Measurements from ENCODE around the gene DAGLB. TPM values are rescaled to one million over a fixed set of nuclear protein-coding genes. Genes with fewer than 3 reads are reported as not detected.

DAGLB gene
- total RNA-seq, 1 experiment from 2014 or later, result 23.4 TPM

DNA sequence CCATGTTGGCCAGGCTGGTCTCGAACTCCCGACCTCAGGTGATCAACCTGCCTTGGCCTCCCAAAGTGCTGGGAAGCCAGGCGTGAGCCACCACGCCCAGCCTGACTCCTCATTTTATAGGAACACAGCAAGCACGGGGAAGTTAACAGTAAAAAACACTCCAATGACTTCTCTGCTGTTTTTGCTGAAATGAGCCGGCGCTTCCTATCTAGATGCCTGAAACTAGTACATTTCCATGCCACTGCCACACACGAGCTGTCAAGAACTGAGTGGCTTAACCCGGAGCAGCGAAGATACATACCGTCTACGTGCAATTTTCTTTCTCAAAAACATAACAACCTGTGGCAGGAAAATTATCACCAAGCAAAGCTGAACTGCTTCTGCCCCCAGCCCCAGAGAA is 16.8 kb downstream of the DAGLB start:
- peaks cover 81% of the 10 kb centered on the region for H3K36me3 ChIP-seq

DNA sequence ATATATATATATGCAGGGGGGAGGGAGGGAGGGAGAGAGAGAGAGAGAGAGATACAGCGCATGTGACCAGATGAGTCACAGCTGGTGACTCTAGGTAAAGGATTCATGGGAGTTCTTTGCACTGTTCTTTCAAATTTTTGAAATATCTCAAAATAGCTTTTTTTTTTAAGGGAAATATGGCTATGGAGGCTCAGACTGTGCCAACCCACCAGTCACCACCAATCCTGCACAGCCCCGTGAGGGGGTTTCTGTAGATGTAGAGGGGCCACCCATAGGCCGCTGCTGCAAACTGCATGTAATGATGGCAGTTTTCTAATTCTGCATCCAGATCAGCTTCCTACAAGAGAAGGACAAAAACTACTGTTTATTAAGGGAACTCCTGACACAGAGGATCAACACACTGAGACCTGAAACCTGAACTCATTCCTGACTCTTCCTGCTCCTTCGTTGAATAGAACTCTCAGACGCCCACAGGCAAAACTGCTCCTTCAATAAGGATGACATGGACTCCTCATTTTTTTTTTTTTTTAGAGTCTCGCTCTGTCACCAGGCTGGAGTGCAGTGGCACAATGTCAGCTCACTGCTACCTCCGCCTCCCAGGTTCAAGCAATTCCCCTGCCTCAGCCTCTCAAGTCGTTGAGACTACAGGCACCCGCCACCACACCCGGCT is 17.3 kb downstream of the DAGLB start:
- Histone ChIP-seq H3K36me3 (peaks cover 83% of the 10 kb centered on the region), H3K27ac (no peak overlapping the region), H3K4me1 (replicated peaks) (no peaks in the 10 kb centered on the region), H3K27me3 (replicated peaks) (no peaks in the 10 kb centered on the region), H3K9me3 (replicated peaks) (no peaks in the 10 kb centered on the region), H3K4me3 (no peak overlapping the region)
- DNase-seq (ENCODE audit: low read depth in 1 of 2, low spot score in 2 of 2), result no peak

More for the DNA sequence above, 16.8 kb downstream of the DAGLB start:
- H3K27me3 ChIP-seq (replicated peaks), result no peaks in the 10 kb centered on the region
- H3K4me3 ChIP-seq, result no peak overlapping the region
- H3K27ac ChIP-seq, result no peak overlapping the region
- H3K4me1 ChIP-seq (replicated peaks), result peaks cover 2% of the 10 kb centered on the region; the same call in 1 of the 2 replicates
- no peak for DNase-seq (ENCODE audit: low read depth in 1 of 2, low spot score in 2 of 2)
- H3K9me3 ChIP-seq (replicated peaks), result no peaks in the 10 kb centered on the region

DNA sequence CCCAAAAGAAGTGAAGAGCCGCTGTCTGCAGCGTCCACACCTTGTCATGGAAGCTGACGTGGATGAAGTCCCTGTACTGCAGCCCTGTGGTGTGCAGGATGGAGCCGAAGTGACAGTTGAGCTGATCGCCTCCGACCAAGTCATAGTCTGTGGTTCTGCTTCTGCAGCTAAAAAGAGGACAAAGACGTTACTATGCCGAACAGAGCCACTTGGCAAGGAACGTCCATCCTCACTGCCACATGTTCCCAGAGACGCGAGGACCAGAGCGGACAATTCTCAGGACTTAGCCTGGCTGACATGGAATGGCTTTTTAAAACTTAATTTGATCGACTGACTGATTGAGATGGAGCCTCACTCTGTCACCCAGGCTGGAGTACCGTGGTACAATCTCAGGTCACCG is 21.8 kb downstream of the DAGLB start:
- H3K27me3 ChIP-seq (replicated peaks), result no peaks in the 10 kb centered on the region
- H3K4me3 ChIP-seq, result no peak overlapping the region

DNA sequence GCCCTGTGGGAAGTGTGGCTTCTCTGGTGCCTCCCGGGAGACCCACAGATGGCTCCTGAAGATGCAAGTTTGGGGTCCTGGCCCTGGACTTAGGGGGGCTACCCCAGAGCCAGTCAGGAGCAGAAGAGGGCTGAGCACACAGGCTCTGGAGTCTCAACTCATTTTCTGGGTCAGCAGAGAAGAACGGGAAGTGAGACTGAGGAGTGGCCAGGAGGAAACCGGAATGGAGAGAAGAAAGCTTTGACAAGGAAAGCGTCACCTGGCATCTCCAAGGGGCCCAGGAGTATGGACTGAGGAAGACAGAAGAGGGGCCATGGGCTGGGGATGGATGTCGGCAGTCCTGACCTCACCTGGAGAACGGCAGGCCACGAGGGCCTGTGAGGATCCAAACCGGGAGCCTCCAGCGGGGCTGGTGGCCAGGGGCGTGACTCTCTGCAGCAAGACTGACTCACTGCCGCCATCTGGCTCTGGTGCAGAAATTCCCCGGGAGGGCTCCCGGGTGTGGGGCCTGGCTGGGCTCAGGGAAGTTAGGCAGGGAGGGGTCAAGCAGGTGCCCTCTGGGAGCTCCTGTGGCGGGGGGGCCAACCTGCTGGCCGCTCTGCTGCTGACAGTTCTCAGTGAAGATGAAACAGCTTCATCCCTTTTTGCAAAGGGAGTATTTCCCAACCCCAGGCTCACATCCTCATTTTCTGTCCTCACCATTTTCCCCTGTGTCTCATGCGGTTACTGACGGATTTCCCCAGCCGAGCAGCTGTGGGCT is 23.6 kb downstream of the DAGLB start:
- Histone ChIP-seq H3K27ac (no peak overlapping the region), H3K36me3 (peaks cover 86% of the 10 kb centered on the region), H3K4me3 (no peak overlapping the region), H3K27me3 (replicated peaks) (no peaks in the 10 kb centered on the region), H3K9me3 (replicated peaks) (no peaks in the 10 kb centered on the region), H3K4me1 (replicated peaks) (no peaks in the 10 kb centered on the region)
- DNase-seq (ENCODE audit: low read depth in 1 of 2, low spot score in 2 of 2), result no peak

More for the DNA sequence above, 21.8 kb downstream of the DAGLB start:
- peaks cover 79% of the 10 kb centered on the region for H3K36me3 ChIP-seq
- no peaks in the 10 kb centered on the region for H3K9me3 ChIP-seq (replicated peaks)
- no peaks in the 10 kb centered on the region for H3K4me1 ChIP-seq (replicated peaks)
- no peak for DNase-seq (ENCODE audit: low read depth in 1 of 2, low spot score in 2 of 2)
- no peak overlapping the region for H3K27ac ChIP-seq

DNA sequence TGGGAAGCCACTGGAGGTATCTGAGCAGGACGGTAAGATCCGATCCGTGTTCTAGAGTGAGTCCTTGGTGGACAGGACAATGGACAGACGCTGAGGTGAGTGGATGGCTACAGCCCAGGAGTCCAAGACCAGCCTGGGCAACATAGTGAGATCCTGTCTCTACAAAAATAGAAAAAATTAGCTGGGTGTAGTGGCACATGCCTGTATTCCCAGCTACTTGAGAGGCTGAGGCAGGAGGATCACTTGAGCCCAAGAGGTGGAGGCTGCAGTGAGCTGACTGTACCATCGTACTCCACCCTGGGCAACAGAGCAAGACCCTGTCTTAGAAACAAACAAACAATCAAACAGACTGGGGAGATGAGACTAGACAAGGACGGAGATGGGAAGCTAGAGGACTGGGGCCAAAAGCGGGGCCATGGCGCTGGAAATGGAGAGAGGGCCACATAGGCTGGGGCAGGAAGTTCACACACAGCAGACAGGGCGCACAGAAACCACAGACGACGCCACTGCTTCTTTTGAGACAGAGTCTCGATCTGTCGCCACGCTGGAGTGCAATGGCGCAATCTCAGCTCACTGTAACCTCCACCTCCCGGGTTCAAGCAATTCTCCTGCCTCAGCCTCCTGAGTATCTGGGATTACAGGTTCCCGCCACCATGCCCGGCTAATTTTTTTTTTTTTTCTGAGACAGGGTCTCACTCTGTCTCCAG is 24.7 kb downstream of the DAGLB start:
- peaks cover 80% of the 10 kb centered on the region for H3K36me3 ChIP-seq
- no peaks in the 10 kb centered on the region for H3K9me3 ChIP-seq (replicated peaks)
- H3K27ac ChIP-seq, result no peak overlapping the region
- no peaks in the 10 kb centered on the region for H3K27me3 ChIP-seq (replicated peaks)
- H3K4me3 ChIP-seq, result no peak overlapping the region
- no peaks in the 10 kb centered on the region for H3K4me1 ChIP-seq (replicated peaks)
- no peak for DNase-seq (ENCODE audit: low read depth in 1 of 2, low spot score in 2 of 2)

DNA sequence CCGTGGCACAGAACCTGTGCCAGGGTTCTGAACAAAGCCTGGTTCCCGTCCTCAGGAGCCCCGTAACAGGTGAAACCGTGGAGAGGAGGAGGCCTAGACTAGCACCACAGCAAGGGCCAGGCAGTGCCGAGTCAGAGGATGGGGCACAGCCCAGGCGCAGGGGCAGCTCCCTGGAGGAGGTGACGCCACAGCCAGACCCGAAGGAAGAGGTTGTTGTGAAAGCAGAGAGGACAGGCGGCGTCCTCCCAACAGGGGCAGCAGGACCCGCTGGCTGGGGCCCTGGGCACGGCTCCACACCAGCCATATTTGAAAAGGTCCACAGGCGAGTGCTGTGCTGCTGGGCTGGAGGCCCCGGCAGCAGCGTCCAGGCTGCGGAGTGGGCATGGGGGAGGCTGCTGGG is 25.7 kb downstream of the DAGLB start:
- H3K27ac ChIP-seq, result no peak overlapping the region
- H3K9me3 ChIP-seq (replicated peaks), result no peaks in the 10 kb centered on the region
- DNase-seq (ENCODE audit: low read depth in 1 of 2, low spot score in 2 of 2), result no peak
- H3K36me3 ChIP-seq, result peaks cover 81% of the 10 kb centered on the region
- no peaks in the 10 kb centered on the region for H3K4me1 ChIP-seq (replicated peaks)
- no peaks in the 10 kb centered on the region for H3K27me3 ChIP-seq (replicated peaks)
- H3K4me3 ChIP-seq, result no peak overlapping the region

DNA sequence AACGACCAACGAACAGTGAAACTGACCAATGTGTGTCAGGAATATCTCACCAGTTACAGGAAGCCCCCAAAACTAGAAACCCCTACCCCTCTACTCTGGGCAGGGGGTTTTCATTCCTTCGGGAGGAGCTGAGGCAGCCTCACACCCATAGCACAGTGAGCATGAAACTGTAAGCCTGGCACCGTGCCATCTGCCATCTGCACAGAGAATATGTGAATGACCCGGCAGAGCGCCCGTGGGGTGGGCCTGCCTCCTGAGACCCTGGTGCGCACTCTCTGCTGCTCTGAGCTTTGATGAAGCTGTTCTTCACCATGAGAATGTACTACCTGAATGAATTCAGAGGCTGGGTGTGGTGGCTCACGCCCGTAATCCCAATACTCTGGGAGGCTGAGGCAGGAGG is 27.1 kb downstream of the DAGLB start:
- Histone ChIP-seq H3K4me3 (no peak overlapping the region), H3K9me3 (replicated peaks) (no peaks in the 10 kb centered on the region), H3K36me3 (peaks cover 83% of the 10 kb centered on the region), H3K4me1 (replicated peaks) (no peaks in the 10 kb centered on the region), H3K27me3 (replicated peaks) (no peaks in the 10 kb centered on the region), H3K27ac (no peak overlapping the region)
- DNase-seq (ENCODE audit: low read depth in 1 of 2, low spot score in 2 of 2), result no peak

DNA sequence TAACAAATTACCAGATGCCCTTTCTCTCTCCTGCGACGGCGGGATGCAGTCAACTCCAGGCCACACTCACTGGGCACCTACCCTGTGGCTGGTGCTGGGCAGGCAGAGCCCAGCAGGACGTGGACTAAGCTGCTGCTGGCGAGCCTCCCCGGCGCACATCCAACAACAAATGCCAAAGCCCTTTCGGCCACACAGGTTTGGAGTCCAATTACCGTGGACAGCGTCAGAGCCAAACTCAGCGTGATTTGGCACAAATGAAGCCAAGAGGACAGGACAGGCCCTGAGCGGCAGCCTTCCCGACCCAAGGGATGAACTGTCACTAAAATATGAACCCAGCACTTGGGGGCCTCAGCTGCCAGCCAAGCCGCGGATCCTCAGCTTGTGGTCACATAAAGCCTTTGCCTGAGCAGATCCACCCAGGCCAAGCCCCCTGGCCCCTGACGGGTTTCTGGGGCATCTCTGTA is 28.4 kb downstream of the DAGLB start:
- no peak for DNase-seq (ENCODE audit: low read depth in 1 of 2, low spot score in 2 of 2)
- Histone ChIP-seq H3K27ac (no peak overlapping the region), H3K36me3 (peaks cover 81% of the 10 kb centered on the region)

DNA sequence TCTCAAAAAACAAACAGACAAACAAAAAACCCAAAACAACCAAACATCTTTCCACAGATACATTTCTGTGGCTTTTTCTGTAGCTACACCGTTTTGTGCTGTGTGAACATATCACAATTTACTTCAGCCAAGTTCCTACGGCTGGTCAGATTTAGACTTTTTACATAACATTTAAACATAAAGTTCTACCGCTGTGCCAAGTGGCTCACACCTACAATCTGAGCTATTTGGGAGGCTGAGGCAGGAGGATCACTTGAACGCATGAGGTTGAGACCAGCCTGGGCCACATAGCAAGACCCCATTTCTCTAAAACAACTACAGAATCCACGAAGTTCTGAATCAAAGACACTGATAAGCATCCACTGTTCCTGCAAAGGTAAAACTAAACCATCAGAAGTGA is 30.3 kb downstream of the DAGLB start:
- no peaks in the 10 kb centered on the region for H3K27me3 ChIP-seq (replicated peaks)
- no peaks in the 10 kb centered on the region for H3K9me3 ChIP-seq (replicated peaks)
- no peaks in the 10 kb centered on the region for H3K4me1 ChIP-seq (replicated peaks)
- DNase-seq (ENCODE audit: low read depth in 1 of 2, low spot score in 2 of 2), result no peak
- no peak overlapping the region for H3K4me3 ChIP-seq
- H3K27ac ChIP-seq, result no peak overlapping the region
- H3K36me3 ChIP-seq, result peaks cover 82% of the 10 kb centered on the region

More for the DNA sequence above, 28.4 kb downstream of the DAGLB start:
- no peaks in the 10 kb centered on the region for H3K9me3 ChIP-seq (replicated peaks)
- H3K27me3 ChIP-seq (replicated peaks), result no peaks in the 10 kb centered on the region
- H3K4me1 ChIP-seq (replicated peaks), result no peaks in the 10 kb centered on the region
- no peak overlapping the region for H3K4me3 ChIP-seq

DNA sequence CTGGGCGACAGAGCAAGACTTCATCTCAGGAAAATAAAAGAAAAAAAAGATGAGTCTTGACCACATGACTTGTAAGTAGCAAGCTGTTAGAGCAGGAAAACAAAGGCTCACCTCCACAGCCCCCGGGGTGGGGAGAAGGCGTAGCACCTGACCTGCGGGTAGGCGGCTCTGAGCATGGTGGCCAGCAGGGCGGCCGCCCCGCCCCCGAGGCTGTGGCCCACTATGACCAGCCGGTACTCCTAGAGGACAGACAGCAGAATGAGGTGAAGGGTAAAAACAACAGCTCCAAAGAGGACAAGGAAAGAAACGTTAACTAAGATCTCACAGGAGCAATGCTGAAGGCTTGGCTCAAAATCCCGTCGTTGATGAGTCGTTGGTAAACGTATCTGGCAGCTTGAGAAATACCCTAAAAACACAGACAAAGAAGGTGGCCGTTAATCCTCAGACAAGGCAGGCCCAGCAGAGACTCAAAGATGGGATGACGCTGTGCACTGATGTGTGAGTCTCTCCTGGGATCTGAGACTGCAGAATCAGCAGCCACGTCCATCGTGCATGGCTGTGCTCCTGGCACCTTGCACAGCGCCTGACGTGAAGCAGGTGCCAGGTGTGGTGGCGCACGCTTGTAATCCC is 31.1 kb downstream of the DAGLB start:
- no peak overlapping the region for H3K4me3 ChIP-seq
- peaks cover 82% of the 10 kb centered on the region for H3K36me3 ChIP-seq
- no peak overlapping the region for H3K27ac ChIP-seq
- no peaks in the 10 kb centered on the region for H3K27me3 ChIP-seq (replicated peaks)
- no peaks in the 10 kb centered on the region for H3K4me1 ChIP-seq (replicated peaks)
- no peaks in the 10 kb centered on the region for H3K9me3 ChIP-seq (replicated peaks)
- no peak for DNase-seq (ENCODE audit: low read depth in 1 of 2, low spot score in 2 of 2)

DNA sequence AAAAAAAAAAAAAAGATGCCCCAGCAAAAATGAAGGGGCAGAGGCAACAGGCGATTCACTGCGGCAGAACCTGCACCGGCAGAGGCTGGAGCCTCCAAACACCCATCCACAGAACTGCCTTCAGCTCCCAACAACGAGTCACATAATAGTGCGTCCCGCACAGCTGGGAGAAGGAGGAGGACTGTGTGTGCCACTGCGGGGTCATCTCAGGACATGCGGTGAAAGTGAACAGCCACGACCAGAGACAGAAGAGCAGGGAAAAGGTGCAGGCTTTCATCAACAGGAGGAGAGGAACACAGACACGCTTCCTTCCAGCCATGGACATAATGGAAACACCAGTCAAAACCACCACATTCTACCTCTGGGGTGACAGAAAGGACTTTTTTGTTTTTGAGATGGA is 34.1 kb downstream of the DAGLB start:
- Histone ChIP-seq H3K36me3 (peaks cover 90% of the 10 kb centered on the region), H3K27ac (no peak overlapping the region), H3K27me3 (replicated peaks) (no peaks in the 10 kb centered on the region), H3K4me1 (replicated peaks) (no peaks in the 10 kb centered on the region), H3K4me3 (no peak overlapping the region), H3K9me3 (replicated peaks) (no peaks in the 10 kb centered on the region; the same call in 1 of the 2 replicates)
- no peak for DNase-seq (ENCODE audit: low read depth in 1 of 2, low spot score in 2 of 2)

DNA sequence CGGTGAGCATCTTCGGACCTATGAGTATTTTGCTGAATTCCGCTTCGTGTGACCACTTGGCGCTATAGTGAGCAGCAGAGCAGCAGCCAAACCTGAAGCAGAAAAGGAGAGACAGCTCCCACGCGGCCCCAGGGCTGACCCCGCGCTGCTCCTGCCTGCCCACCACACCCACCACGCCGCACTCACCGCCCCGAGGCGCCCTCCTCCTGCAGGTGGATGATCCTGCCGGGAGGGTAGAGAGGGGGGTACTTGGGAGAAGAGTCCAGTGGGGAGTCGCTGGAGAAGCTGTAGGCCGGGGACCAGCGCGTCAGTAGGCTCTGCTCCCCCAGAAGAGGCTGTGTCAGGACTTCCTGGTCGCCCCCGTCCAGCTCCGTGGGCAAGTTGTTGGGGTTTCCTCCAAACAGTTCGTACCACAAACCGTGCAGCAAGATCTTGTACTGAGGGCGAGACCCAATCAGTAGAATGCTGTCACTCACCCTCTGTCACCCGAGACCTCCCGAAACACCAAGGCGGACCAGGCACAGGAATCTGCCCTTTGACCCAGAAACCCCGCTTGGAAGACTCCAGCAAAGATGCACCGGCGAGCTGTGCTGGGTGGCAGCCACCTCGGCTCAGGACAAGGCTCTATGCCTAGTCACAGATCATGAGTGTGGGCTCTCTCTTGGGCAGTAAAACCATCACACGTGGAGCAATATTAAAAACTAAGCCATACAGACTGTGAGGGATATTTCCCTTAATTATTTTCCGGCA is 37.6 kb downstream of the DAGLB start:
- Histone ChIP-seq H3K27ac (no peak overlapping the region), H3K4me1 (replicated peaks) (no peaks in the 10 kb centered on the region), H3K36me3 (peaks cover 94% of the 10 kb centered on the region), H3K4me3 (no peak overlapping the region), H3K9me3 (replicated peaks) (no peaks in the 10 kb centered on the region; the same call in 1 of the 2 replicates), H3K27me3 (replicated peaks) (no peaks in the 10 kb centered on the region)
- no peak for DNase-seq (ENCODE audit: low read depth in 1 of 2, low spot score in 2 of 2)

DNA sequence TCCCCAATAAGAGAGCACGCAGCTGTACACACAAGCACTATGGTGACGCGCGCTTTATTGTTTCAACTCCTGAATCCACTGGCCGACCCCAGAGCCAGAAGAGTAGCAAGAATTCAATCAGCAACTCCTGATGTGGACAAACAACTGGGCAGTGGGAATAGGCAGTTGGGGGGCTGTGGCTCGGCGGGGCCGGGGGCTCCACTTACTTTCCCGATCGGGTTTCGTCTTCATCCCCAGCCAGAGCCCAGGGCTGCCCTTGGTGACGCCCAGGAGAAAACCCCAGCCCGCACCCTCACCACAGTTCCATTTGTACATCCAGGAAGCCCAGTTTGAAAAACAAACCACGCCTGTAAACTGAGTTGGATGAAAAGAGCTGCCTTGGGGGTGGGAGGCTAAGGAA is 38.7 kb downstream of the DAGLB start:
- no peak overlapping the region for H3K4me3 ChIP-seq
- peaks cover 94% of the 10 kb centered on the region for H3K36me3 ChIP-seq
- no peaks in the 10 kb centered on the region for H3K4me1 ChIP-seq (replicated peaks)
- H3K9me3 ChIP-seq (replicated peaks), result no peaks in the 10 kb centered on the region; the same call in 1 of the 2 replicates
- no peak overlapping the region for H3K27ac ChIP-seq
- DNase-seq (ENCODE audit: low read depth in 1 of 2, low spot score in 2 of 2), result no peak
- no peaks in the 10 kb centered on the region for H3K27me3 ChIP-seq (replicated peaks)

All from SJSA1 (cell line).